ENCODE measurements around the gene PPARD.

The PPARD gene

DNA sequence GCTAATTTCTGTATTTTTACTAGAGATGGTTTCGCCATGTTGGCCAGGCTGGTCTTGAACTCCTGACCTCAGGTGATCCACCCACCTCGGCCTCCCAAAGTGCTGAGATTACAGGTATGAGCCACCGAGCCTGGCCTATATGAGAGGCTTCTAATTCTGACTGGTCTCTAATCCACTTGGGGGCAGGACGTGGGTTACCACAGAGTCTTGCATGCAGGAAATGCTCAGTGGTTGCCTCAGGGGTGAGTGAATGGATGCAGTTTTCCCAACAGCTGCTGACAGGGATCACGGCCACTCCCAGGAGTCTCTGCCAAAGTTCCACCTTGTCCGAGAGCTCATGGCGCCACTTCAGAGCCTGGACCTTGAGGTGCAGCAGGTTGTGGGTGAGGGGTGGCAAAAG, 103.3 kb downstream of the PPARD start:
- H3K4me3 ChIP-seq (ENCODE audit: low read depth, low read length), result no peak overlapping the region
- no peak overlapping the region for H3K9ac ChIP-seq (ENCODE audit: low read depth, low read length)
- H3K27ac ChIP-seq (ENCODE audit: low read depth, low read length), result no peak overlapping the region
- no peaks in the 10 kb centered on the region for H3K9me3 ChIP-seq (ENCODE audit: control insufficient read depth, insufficient read depth, low read length)
- H3K36me3 ChIP-seq (ENCODE audit: control insufficient read depth, insufficient read depth, low read length), result no peaks in the 10 kb centered on the region
- no peaks in the 10 kb centered on the region; the same call in 1 of the 2 replicates for H3K27me3 ChIP-seq (ENCODE audit: control insufficient read depth, insufficient read depth, low read length)
- no peaks in the 10 kb centered on the region for H3K4me1 ChIP-seq (ENCODE audit: control insufficient read depth, insufficient read depth, low read length)

DNA sequence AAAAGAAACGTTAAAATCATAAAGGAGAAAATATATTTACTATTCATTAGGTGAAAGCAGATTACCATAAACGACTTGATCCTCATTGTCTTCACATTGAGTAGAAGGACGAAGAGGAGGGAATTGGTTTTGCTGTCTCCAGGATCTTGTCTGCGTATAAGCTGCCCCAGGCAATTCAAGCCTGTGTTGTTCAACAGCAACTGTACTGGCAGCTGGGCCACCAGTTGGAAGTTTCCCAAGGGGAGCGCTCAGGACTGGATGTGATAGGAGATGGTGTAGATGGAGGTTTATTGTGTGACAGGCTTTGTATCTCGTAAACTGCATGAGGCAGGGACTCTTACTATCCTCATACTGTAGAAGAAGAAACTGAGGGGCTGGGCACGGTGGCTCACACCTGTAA, 105.8 kb downstream of the PPARD start:
- H3K36me3 ChIP-seq (ENCODE audit: control insufficient read depth, insufficient read depth, low read length), result no peaks in the 10 kb centered on the region
- peaks cover 11% of the 10 kb centered on the region for H3K4me1 ChIP-seq (ENCODE audit: control insufficient read depth, insufficient read depth, low read length)
- no peak overlapping the region for H3K9ac ChIP-seq (ENCODE audit: low read depth, low read length)
- no peak overlapping the region for H3K4me3 ChIP-seq (ENCODE audit: low read depth, low read length)
- H3K9me3 ChIP-seq (ENCODE audit: control insufficient read depth, insufficient read depth, low read length), result no peaks in the 10 kb centered on the region
- H3K27me3 ChIP-seq (ENCODE audit: control insufficient read depth, insufficient read depth, low read length), result peaks cover 6% of the 10 kb centered on the region
- no peak overlapping the region for H3K27ac ChIP-seq (ENCODE audit: low read depth, low read length)

DNA sequence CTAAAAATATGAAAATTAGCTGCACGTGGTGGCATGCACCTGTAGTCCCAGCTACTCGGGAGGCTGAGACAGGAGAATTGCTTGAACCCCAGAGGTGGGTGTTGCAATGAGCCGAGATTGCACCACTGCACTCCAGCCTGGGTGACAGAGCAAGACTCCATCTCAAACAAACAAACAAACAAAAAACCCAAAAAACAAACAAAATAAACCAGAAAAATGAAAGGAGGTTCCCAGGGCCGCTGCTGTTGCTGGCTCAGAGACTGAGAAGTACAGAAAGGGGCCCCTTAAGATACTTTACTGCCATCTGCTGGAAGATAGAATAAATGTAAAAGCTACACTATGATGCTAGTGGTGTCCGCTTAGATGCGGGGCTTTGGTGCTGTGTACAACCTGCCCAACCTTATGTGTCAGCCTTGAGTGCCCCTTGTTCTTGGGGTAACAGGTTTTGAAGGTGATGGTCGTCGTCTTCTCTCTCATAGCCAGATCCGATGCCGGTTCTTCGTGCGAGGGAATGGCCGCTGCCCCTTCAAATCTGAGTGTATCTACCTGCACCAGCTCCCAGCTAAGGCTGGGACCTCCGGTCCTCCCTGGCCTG, 107.0 kb downstream of the PPARD start:
- no peak overlapping the region for H3K9ac ChIP-seq (ENCODE audit: low read depth, low read length)
- peaks cover 9% of the 10 kb centered on the region for H3K27me3 ChIP-seq (ENCODE audit: control insufficient read depth, insufficient read depth, low read length)

DNA sequence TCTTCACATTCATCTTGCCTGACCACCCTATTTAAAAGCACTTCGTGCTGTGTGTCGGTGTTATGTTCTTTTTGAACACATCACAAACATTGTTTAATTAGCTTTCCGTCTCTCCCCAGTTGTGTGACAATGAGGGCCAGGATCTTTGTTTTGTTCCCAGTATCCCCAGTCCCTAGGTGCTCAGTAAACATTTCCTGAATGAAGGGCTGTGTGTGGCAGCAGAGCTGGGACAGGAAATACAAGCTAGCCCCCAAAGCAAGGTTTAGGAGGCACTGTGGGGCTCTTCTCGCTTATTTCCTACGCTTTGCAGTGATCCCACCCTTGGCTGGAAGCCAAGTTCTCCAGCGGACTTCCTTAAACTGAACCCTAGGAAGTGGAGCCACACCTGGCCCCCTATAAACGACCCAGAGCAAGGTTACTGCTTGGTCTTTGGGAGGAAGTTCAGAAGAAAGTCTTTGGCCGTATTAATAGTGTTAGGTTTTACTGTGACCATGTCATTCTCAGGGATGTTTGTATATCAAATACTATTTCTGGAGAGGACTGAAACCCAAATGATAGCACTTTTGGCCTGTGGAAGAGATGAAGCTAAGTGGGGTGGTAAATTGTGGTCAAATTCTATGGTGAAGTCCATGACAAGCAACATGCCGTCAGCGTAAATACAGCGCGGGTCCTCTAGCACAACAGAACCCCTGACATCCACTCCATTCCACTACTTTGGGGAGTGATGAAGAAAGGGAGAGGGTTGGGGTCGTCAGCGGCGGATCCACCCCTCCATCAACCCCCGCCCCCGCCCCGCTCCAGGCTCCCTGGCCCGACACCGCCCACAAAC, 109.2 kb downstream of the PPARD start:
- Histone ChIP-seq H3K4me3 (ENCODE audit: low read depth, low read length) (peak overlapping the region; percentile 55), H3K36me3 (ENCODE audit: control insufficient read depth, insufficient read depth, low read length) (peaks cover 10% of the 10 kb centered on the region; the same call in 1 of the 2 replicates), H3K9ac (ENCODE audit: low read depth, low read length) (no peak overlapping the region), H3K4me1 (ENCODE audit: control insufficient read depth, insufficient read depth, low read length) (peaks cover 26% of the 10 kb centered on the region), H3K27me3 (ENCODE audit: control insufficient read depth, insufficient read depth, low read length) (peaks cover 9% of the 10 kb centered on the region), H3K9me3 (ENCODE audit: control insufficient read depth, insufficient read depth, low read length) (no peaks in the 10 kb centered on the region), H3K27ac (ENCODE audit: low read depth, low read length) (no peak overlapping the region)

More for the DNA sequence above, 107.0 kb downstream of the PPARD start:
- no peak overlapping the region for H3K27ac ChIP-seq (ENCODE audit: low read depth, low read length)
- no peaks in the 10 kb centered on the region for H3K36me3 ChIP-seq (ENCODE audit: control insufficient read depth, insufficient read depth, low read length)
- H3K4me3 ChIP-seq (ENCODE audit: low read depth, low read length), result no peak overlapping the region
- H3K9me3 ChIP-seq (ENCODE audit: control insufficient read depth, insufficient read depth, low read length), result no peaks in the 10 kb centered on the region
- peaks cover 23% of the 10 kb centered on the region for H3K4me1 ChIP-seq (ENCODE audit: control insufficient read depth, insufficient read depth, low read length)

DNA sequence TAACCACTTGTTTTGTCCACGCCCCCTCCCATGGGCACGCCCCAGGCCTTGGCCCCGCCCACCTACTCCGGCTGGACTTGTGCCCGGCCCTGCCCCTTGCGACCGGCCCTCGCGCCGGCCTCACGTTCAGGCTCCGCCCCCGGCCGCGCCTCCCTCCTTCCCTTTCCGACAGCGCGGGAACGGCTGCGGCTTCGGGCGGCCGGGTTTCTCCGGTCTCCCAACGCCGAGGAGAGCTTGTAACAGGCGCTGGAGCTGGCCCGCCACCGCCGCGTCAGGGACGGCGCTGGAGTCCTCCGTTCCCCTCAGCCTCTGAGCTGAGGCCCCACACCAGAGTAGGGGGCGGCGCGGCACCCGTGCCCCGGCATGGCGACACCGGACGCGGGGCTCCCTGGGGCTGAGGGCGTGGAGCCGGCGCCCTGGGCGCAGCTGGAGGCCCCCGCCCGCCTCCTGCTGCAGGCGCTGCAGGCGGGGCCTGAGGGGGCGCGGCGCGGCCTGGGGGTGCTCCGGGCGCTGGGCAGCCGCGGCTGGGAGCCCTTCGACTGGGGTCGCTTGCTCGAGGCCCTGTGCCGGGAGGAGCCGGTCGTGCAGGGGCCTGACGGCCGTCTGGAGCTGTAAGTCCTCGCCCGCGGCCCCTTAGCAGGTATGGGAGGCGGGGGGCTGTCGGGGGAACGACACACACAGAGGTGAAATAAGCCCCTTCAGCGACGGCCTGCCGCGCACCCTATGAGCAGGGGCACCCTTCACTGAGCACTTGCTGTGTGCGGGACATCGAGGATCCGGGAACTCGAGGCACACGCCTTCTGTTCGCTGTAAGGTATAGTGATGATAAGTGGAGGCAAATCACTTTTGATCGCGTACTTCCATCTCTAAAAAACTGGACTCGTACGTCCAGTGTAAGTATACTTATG, 110.1 kb downstream of the PPARD start, which contains the start of gene FANCE:
Gene FANCE, plus strand, starts transcription at position 156 of the 908 bp plus-strand sequence. Its CDS starts 208 bp downstream, at position 364.
- H3K4me1 ChIP-seq (ENCODE audit: control insufficient read depth, insufficient read depth, low read length), result peaks cover 26% of the 10 kb centered on the region
- peaks cover 14% of the 10 kb centered on the region; the same call in 1 of the 2 replicates for H3K36me3 ChIP-seq (ENCODE audit: control insufficient read depth, insufficient read depth, low read length)
- H3K9ac ChIP-seq (ENCODE audit: low read depth, low read length), result no peak within 1 kb of the TSS; the same call in 1 of the 2 replicates
- H3K27me3 ChIP-seq (ENCODE audit: control insufficient read depth, insufficient read depth, low read length), result peaks cover 9% of the 10 kb centered on the region
- peak within 1 kb of the TSS; percentile 71 for H3K4me3 ChIP-seq (ENCODE audit: low read depth, low read length)
- H3K27ac ChIP-seq (ENCODE audit: low read depth, low read length), result peak within 1 kb of the TSS; percentile 81
- no peaks in the 10 kb centered on the region for H3K9me3 ChIP-seq (ENCODE audit: control insufficient read depth, insufficient read depth, low read length)

DNA sequence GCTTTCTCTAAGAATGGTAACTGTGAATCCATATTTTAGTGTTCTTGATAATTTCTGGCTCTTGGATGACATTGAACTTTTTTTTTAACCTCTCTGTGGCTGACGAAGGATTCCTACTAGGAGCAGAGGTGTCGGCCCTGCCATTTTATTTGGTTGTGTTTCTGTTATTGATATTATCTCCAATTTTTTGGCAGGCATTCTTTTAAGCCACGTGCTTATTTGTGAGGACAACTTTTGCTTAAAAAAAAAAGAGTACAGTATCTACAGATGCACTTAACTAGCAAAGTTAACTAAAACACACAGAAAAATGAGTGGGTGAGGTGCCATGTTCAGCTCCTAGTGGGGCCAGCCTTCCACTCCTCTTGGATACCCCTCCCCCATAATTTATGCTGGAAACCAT, 110.9 kb downstream of the PPARD start:
- Histone ChIP-seq H3K4me1 (ENCODE audit: control insufficient read depth, insufficient read depth, low read length) (peaks cover 26% of the 10 kb centered on the region), H3K4me3 (ENCODE audit: low read depth, low read length) (peak overlapping the region; percentile 71), H3K9me3 (ENCODE audit: control insufficient read depth, insufficient read depth, low read length) (no peaks in the 10 kb centered on the region), H3K36me3 (ENCODE audit: control insufficient read depth, insufficient read depth, low read length) (peaks cover 19% of the 10 kb centered on the region), H3K27me3 (ENCODE audit: control insufficient read depth, insufficient read depth, low read length) (peaks cover 9% of the 10 kb centered on the region), H3K9ac (ENCODE audit: low read depth, low read length) (no peak overlapping the region), H3K27ac (ENCODE audit: low read depth, low read length) (no peak overlapping the region)

DNA sequence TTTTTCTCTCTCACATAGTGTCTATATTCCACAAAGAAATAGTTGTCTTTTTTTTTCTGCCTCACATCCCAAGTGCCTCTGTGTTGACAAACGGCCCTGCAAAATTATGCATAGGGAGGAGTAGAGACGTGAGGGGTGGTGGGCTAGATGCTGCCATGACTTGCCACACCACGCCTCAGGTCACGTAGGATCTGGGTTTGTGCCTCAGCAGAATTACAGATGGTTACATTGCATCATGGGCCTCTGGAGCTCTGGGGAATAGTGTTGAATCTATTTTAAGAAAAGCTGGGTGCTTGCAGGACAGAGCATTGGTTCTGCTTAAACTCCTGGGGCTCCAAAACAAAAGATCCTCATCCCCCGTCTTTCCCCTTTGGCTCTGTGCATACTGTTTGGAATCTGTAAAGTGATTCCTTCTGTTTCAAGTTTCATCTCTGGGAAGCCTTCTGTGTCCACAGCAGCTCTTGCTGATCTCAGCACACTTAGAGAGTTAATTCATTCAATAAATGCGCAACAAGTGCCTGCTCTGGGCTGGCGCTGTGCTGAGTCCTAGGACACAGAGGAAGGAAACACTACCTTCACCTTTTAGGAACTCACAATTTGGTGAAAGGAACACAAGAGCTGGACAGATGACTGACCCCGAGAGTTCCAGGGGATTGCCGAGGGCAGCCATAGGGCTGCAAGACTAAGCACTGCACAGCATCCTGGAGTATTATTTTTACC, 112.2 kb downstream of the PPARD start:
- Histone ChIP-seq H3K36me3 (ENCODE audit: control insufficient read depth, insufficient read depth, low read length) (peaks cover 30% of the 10 kb centered on the region), H3K9ac (ENCODE audit: low read depth, low read length) (no peak overlapping the region), H3K27ac (ENCODE audit: low read depth, low read length) (peak overlapping the region; percentile 11)

DNA sequence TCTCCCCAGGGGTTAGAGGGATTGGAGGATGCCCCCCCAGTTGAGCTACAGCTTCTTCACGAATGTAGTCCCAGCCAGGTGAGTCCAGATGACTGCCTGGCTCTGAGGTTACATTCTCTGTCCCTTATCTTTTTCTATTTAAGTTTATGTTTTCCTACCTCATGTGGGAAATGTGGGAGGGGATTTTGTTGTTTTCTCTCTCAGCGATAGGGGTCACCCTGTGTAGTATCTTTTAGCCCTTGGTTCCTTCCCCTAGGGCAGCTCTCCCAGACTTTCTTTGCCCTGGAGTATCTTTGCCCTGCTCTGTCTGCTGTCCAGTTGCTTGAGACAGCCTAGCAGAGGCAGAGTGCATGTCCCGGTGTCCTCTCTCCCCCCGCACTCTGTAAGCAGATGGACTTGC, 115.5 kb downstream of the PPARD start:
- no peaks in the 10 kb centered on the region for H3K9me3 ChIP-seq (ENCODE audit: control insufficient read depth, insufficient read depth, low read length)

More for the DNA sequence above, 112.2 kb downstream of the PPARD start:
- Histone ChIP-seq H3K4me1 (ENCODE audit: control insufficient read depth, insufficient read depth, low read length) (peaks cover 26% of the 10 kb centered on the region), H3K9me3 (ENCODE audit: control insufficient read depth, insufficient read depth, low read length) (no peaks in the 10 kb centered on the region), H3K27me3 (ENCODE audit: control insufficient read depth, insufficient read depth, low read length) (peaks cover 9% of the 10 kb centered on the region), H3K4me3 (ENCODE audit: low read depth, low read length) (no peak overlapping the region)

DNA sequence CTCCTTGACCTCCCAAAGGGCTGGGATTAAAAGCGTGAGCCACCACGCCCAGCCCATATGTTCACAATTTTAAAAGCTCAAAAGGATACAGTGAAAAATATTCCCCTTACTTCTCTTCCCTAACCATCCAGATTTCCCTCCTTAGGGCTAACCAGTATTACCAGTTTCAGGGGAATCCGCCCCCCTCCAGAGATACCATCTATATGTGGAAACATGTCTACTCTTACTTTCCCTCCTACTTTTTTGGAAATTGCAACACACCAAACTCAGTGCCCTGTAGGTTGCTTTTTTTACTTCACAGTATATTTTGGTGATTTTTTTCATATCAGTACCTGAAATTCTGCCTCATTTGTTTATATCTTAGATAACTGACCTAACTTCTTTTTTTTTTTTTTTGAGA, 118.9 kb downstream of the PPARD start:
- H3K4me1 ChIP-seq (ENCODE audit: control insufficient read depth, insufficient read depth, low read length), result no peaks in the 10 kb centered on the region
- H3K27ac ChIP-seq (ENCODE audit: low read depth, low read length), result no peak overlapping the region
- no peaks in the 10 kb centered on the region for H3K9me3 ChIP-seq (ENCODE audit: control insufficient read depth, insufficient read depth, low read length)
- H3K9ac ChIP-seq (ENCODE audit: low read depth, low read length), result no peak overlapping the region
- H3K4me3 ChIP-seq (ENCODE audit: low read depth, low read length), result no peak overlapping the region
- peaks cover 48% of the 10 kb centered on the region for H3K36me3 ChIP-seq (ENCODE audit: control insufficient read depth, insufficient read depth, low read length)
- no peaks in the 10 kb centered on the region for H3K27me3 ChIP-seq (ENCODE audit: control insufficient read depth, insufficient read depth, low read length)

More for the DNA sequence above, 115.5 kb downstream of the PPARD start:
- Histone ChIP-seq H3K9ac (ENCODE audit: low read depth, low read length) (no peak overlapping the region), H3K36me3 (ENCODE audit: control insufficient read depth, insufficient read depth, low read length) (peaks cover 42% of the 10 kb centered on the region), H3K27ac (ENCODE audit: low read depth, low read length) (no peak overlapping the region), H3K4me1 (ENCODE audit: control insufficient read depth, insufficient read depth, low read length) (peaks cover 18% of the 10 kb centered on the region), H3K27me3 (ENCODE audit: control insufficient read depth, insufficient read depth, low read length) (peaks cover 6% of the 10 kb centered on the region; the same call in 1 of the 2 replicates), H3K4me3 (ENCODE audit: low read depth, low read length) (no peak overlapping the region)

DNA sequence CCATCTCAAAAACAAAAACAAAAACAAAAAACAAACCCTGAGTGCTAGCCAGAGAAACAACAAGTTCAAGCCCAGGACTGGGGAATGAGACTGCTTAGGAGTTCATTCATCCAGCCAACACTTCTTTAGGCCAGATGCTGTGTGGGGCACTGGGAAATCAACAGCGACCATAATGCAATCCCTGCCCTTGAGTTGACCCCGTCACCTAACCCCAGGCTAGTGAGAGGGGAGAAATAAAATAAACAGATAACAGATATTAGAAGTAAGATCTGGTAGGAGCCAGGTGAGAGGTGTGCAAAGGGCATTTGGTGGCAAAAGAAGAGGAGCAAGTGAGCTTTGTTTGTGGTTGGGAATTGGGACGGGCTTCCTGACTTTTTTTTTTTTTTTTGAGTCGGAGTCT, 120.9 kb downstream of the PPARD start:
- Histone ChIP-seq H3K4me3 (ENCODE audit: low read depth, low read length) (no peak overlapping the region), H3K4me1 (ENCODE audit: control insufficient read depth, insufficient read depth, low read length) (peaks cover 4% of the 10 kb centered on the region), H3K27ac (ENCODE audit: low read depth, low read length) (no peak overlapping the region), H3K9ac (ENCODE audit: low read depth, low read length) (no peak overlapping the region), H3K9me3 (ENCODE audit: control insufficient read depth, insufficient read depth, low read length) (no peaks in the 10 kb centered on the region), H3K36me3 (ENCODE audit: control insufficient read depth, insufficient read depth, low read length) (peaks cover 44% of the 10 kb centered on the region), H3K27me3 (ENCODE audit: control insufficient read depth, insufficient read depth, low read length) (no peaks in the 10 kb centered on the region)
